HepG2 (cell line): ENCODE measurements around the gene RFC2. TPM values are rescaled to one million over a fixed set of nuclear protein-coding genes. Genes with fewer than 3 reads are reported as not detected.
A peak's percentile ranks its signal among the peaks of the same experiment; 100 is the strongest.

Experiments used
- BCL6 ChIP-seq: IDR thresholded peaks from 2 replicates; pipeline ENCODE4 v1.6.1; 2016; ENCODE audit warnings: missing genetic modification reagents, missing compliant biosample characterization
- BORCS8-MEF2B ChIP-seq: sonication (generic); formaldehyde crosslinking; IDR thresholded peaks from 2 replicates; pipeline ENCODE4 v1.8.0; 2022; ENCODE audit warnings: mild to moderate bottlenecking, missing genetic modification reagents
- CBX1 ChIP-seq: IDR thresholded peaks from one replicate; pipeline ENCODE4 v1.6.1; 2016; ENCODE audit warnings: antibody characterized with exemption, low read depth
- DR1 ChIP-seq: sonication (generic); formaldehyde crosslinking; IDR thresholded peaks from 2 replicates; pipeline ENCODE4 v1.8.0; 2021; ENCODE audit warnings: mild to moderate bottlenecking, missing genetic modification reagents, inconsistent platforms
- RBAK ChIP-seq: sonication (generic); formaldehyde crosslinking; IDR thresholded peaks from 2 replicates; pipeline ENCODE4 v1.5.1; 2020; ENCODE audit warnings: mild to moderate bottlenecking, missing genetic modification reagents
- RBFOX2 ChIP-seq: fragments of 200-400 bp; formaldehyde crosslinking; IDR thresholded peaks from 2 replicates; pipeline ENCODE4 v1.6.1; 2017; ENCODE audit warnings: low read depth, mild to moderate bottlenecking, low read length
- TAF15 ChIP-seq: fragments of 200-400 bp; formaldehyde crosslinking; IDR thresholded peaks from one replicate; pipeline ENCODE4 v1.6.1; 2018; ENCODE audit warnings: mild to moderate bottlenecking, low read depth, low read length; ENCODE audit not compliant: poor library complexity, severe bottlenecking
- TBX3 ChIP-seq: fragments of 450-650 bp; IDR thresholded peaks from 2 replicates; pipeline ENCODE4 v1.6.1; 2017; ENCODE audit warnings: antibody characterized with exemption, mild to moderate bottlenecking, inconsistent platforms, borderline replicate concordance
- ZNF501 ChIP-seq: sonication (generic); formaldehyde crosslinking; IDR thresholded peaks from 2 replicates; pipeline ENCODE4 v1.5.1; 2020; ENCODE audit warnings: mild to moderate bottlenecking, moderate library complexity, missing genetic modification reagents
- ZNF629 ChIP-seq: sonication (generic); formaldehyde crosslinking; conservative IDR thresholded peaks from 2 replicates; pipeline ENCODE4 v1.5.0; 2020; ENCODE audit warnings: missing genetic modification reagents
- polyA plus RNA-seq, 8 experiments: library from polyadenylated mRNA; depleted of rRNA in 3 of 8; stranded (reverse) in 7 of 8; unstranded in 1 of 8; fragments of >200 nt; fragmentation: Illumina TruSeq in 4 of 8; extraction: Trizol in 4 of 8; gene quantifications; 2 replicates each; pipeline versions ENCODE4 v1.2.1 to v1.2.3, GENCODE V29; 2011 to 2016; ENCODE audit warnings: low read depth in 4 of 8, missing spikeins in 1 of 8, mixed read lengths in 1 of 8; ENCODE audit not compliant: insufficient read depth in 1 of 8
- total RNA-seq, 5 experiments: library from RNA; depleted of rRNA; stranded (reverse); fragments of >200 nt; fragmentation: Illumina TruSeq; extraction: Trizol; gene quantifications; 2 replicates each; pipeline ENCODE4 v1.2.3, GENCODE V29; 2016; ENCODE audit warnings: low read depth in 1 of 5
- TF ChIP-seq, protein P1 (sequence below): sonication (generic); formaldehyde crosslinking; IDR thresholded peaks from 2 replicates; pipeline ENCODE4 v1.8.1; 2022; ENCODE audit warnings: mild to moderate bottlenecking, missing genetic modification reagents
- TF ChIP-seq, protein P2 (sequence below): sonication (generic); formaldehyde crosslinking; IDR thresholded peaks from 2 replicates; pipeline ENCODE4 v1.5.0; 2020; ENCODE audit warnings: mild to moderate bottlenecking, missing genetic modification reagents, borderline replicate concordance
- TF ChIP-seq, protein P3 (sequence below): IDR thresholded peaks from 2 replicates; pipeline ENCODE4 v1.6.1; 2016; ENCODE audit warnings: control low read depth
- TF ChIP-seq, protein P4 (sequence below): sonication (generic); formaldehyde crosslinking; IDR thresholded peaks from 2 replicates; pipeline ENCODE4 v1.5.1; 2020; ENCODE audit warnings: missing genetic modification reagents, mild to moderate bottlenecking, borderline replicate concordance

RFC2 gene
- total and polyA plus RNA-seq, 2 of the 13 experiments (the other 11 are each of a cell fraction or from before 2014, with no cell fraction given): 14.6 to 43.5 TPM

DNA sequence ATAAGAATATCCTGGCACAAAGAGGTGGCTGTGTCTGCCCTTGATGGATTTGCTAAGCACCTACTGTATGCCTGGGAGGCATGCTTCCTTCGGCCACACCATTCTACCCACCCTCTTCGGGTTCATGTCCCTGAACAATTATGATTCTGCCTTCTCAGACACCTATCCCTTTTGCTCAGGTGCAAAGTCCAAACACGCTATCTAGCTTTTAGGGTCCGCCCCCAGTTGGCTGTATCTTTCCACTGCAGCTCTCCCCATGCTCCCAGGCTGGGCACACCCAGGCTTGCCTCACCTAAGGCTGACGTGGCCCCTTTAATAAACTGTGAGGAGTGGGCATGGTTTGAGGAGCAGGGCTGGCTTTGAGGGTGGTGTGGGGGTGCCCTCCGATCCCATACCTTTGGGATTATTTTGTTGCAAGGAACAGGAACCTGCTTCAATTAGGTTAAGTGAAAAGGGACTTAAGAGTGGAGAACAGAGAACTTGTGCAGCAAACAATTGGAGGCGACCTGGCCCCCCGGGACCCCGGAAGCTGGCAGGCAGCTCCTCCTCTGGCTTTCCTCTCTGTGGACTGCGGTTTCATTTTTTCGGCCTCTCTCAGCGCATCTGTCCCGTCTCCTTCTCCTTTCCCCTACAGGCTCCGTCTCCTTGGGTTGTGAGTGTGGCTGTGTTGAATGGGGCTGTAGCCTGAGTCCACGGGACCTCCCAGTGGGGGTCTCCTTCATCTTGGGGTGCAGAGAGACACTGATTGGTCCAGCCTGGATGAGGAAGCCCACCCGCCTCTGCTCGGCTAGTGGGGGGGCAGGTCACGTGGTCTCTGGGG lies 38.8 kb upstream of the RFC2 start (continued):
- TF ChIP-seq CBX1 (peak; percentile 60), TAF15 (no peak), BCL6 (CRISPR knock-in tag) (peak; percentile 74), BORCS8-MEF2B (CRISPR knock-in tag) (no peak; the same call in 1 of the 2 replicates), RBFOX2 (peak; percentile 54), ZNF629 (CRISPR knock-in tag) (no peak), DR1 (CRISPR knock-in tag) (no peak), RBAK (no peak), TBX3 (peak; percentile 56), ZNF501 (CRISPR knock-in tag) (peak; percentile 64; the same call in 1 of the 2 replicates)
- TF ChIP-seq, protein P1, sequence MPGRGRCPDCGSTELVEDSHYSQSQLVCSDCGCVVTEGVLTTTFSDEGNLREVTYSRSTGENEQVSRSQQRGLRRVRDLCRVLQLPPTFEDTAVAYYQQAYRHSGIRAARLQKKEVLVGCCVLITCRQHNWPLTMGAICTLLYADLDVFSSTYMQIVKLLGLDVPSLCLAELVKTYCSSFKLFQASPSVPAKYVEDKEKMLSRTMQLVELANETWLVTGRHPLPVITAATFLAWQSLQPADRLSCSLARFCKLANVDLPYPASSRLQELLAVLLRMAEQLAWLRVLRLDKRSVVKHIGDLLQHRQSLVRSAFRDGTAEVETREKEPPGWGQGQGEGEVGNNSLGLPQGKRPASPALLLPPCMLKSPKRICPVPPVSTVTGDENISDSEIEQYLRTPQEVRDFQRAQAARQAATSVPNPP (CRISPR knock-in tag): no peak
- TF ChIP-seq, protein P2, sequence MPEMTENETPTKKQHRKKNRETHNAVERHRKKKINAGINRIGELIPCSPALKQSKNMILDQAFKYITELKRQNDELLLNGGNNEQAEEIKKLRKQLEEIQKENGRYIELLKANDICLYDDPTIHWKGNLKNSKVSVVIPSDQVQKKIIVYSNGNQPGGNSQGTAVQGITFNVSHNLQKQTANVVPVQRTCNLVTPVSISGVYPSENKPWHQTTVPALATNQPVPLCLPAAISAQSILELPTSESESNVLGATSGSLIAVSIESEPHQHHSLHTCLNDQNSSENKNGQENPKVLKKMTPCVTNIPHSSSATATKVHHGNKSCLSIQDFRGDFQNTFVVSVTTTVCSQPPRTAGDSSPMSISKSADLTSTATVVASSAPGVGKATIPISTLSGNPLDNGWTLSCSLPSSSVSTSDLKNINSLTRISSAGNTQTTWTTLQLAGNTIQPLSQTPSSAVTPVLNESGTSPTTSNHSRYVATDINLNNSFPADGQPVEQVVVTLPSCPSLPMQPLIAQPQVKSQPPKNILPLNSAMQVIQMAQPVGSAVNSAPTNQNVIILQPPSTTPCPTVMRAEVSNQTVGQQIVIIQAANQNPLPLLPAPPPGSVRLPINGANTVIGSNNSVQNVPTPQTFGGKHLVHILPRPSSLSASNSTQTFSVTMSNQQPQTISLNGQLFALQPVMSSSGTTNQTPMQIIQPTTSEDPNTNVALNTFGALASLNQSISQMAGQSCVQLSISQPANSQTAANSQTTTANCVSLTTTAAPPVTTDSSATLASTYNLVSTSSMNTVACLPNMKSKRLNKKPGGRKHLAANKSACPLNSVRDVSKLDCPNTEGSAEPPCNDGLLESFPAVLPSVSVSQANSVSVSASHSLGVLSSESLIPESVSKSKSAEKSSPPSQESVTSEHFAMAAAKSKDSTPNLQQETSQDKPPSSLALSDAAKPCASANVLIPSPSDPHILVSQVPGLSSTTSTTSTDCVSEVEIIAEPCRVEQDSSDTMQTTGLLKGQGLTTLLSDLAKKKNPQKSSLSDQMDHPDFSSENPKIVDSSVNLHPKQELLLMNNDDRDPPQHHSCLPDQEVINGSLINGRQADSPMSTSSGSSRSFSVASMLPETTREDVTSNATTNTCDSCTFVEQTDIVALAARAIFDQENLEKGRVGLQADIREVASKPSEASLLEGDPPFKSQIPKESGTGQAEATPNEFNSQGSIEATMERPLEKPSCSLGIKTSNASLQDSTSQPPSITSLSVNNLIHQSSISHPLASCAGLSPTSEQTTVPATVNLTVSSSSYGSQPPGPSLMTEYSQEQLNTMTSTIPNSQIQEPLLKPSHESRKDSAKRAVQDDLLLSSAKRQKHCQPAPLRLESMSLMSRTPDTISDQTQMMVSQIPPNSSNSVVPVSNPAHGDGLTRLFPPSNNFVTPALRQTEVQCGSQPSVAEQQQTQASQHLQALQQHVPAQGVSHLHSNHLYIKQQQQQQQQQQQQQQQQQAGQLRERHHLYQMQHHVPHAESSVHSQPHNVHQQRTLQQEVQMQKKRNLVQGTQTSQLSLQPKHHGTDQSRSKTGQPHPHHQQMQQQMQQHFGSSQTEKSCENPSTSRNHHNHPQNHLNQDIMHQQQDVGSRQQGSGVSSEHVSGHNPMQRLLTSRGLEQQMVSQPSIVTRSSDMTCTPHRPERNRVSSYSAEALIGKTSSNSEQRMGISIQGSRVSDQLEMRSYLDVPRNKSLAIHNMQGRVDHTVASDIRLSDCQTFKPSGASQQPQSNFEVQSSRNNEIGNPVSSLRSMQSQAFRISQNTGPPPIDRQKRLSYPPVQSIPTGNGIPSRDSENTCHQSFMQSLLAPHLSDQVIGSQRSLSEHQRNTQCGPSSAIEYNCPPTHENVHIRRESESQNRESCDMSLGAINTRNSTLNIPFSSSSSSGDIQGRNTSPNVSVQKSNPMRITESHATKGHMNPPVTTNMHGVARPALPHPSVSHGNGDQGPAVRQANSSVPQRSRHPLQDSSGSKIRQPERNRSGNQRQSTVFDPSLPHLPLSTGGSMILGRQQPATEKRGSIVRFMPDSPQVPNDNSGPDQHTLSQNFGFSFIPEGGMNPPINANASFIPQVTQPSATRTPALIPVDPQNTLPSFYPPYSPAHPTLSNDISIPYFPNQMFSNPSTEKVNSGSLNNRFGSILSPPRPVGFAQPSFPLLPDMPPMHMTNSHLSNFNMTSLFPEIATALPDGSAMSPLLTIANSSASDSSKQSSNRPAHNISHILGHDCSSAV: no peak
- TF ChIP-seq, protein P3, sequence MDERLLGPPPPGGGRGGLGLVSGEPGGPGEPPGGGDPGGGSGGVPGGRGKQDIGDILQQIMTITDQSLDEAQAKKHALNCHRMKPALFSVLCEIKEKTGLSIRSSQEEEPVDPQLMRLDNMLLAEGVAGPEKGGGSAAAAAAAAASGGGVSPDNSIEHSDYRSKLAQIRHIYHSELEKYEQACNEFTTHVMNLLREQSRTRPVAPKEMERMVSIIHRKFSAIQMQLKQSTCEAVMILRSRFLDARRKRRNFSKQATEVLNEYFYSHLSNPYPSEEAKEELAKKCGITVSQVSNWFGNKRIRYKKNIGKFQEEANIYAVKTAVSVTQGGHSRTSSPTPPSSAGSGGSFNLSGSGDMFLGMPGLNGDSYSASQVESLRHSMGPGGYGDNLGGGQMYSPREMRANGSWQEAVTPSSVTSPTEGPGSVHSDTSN (CRISPR knock-in tag): no peak
- TF ChIP-seq, protein P4, sequence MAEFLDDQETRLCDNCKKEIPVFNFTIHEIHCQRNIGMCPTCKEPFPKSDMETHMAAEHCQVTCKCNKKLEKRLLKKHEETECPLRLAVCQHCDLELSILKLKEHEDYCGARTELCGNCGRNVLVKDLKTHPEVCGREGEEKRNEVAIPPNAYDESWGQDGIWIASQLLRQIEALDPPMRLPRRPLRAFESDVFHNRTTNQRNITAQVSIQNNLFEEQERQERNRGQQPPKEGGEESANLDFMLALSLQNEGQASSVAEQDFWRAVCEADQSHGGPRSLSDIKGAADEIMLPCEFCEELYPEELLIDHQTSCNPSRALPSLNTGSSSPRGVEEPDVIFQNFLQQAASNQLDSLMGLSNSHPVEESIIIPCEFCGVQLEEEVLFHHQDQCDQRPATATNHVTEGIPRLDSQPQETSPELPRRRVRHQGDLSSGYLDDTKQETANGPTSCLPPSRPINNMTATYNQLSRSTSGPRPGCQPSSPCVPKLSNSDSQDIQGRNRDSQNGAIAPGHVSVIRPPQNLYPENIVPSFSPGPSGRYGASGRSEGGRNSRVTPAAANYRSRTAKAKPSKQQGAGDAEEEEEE (CRISPR knock-in tag): no peak
